ENCODE data around the gene RBMS3.

GRCh38 chr3:29614954-29615353 lies 334.1 kb downstream of the RBMS3 start:
- TF ChIP-seq HDAC6 (IDR thresholded peaks at IDR 0.05; ENCODE audit: low read depth, low read length), result no peak
- no peak for TF ChIP-seq CTCF (IDR thresholded peaks at IDR 0.05; ENCODE audit: control extremely low read depth in 1 of 3, insufficient read depth in 1 of 3, low read depth in 1 of 3, low read length in 3 of 3)
- no peak for TF ChIP-seq ZNF274 (IDR thresholded peaks at IDR 0.05; ENCODE audit: borderline replicate concordance, extremely low read depth, low read length)
- TF ChIP-seq TAF1 (IDR thresholded peaks at IDR 0.05; ENCODE audit: low read depth, low read length), result no peak
- no peak for TF ChIP-seq MAX (IDR thresholded peaks at IDR 0.05)
